ENCODE results near the gene CLPTM1L. TPM values are rescaled to one million over a fixed set of nuclear protein-coding genes. Genes with fewer than 3 reads are reported as not detected.

The CLPTM1L gene
- total RNA-seq, 1 experiment from 2014 or later: 141 TPM

DNA sequence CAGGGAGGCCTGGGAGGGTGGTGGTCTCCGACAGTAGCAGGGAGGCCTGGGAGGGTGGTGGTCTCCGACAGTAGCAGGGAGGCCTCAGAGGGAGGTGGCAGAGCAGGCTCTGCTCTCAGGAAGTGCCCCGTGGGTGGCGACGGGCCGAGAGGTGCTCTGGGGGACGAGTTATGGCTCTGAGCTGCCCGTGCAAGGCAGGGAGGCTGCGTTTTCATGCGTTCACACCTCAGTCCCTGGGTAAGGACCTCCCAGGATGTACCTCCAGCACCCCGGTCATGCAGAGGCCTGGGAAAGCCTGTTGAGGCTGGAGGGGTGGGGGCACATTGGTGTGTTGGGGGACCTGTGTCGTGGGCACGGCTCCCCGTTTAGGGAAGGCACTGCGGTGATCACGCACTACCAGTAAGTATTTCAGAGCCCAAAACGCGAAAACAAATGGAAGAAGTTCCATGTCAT, 37.4 kb upstream of the CLPTM1L start:
- Histone ChIP-seq H3K9me2 (replicated peaks; ENCODE audit: insufficient read depth, low read length) (no peaks in the 10 kb centered on the region), H2AFZ (ENCODE audit: low read length) (no peak overlapping the region), H3K79me2 (ENCODE audit: low read length) (no peaks in the 10 kb centered on the region), H3K9me3 (ENCODE audit: low read length) (no peaks in the 10 kb centered on the region), H3K4me2 (ENCODE audit: low read depth, low read length, poor library complexity, severe bottlenecking) (no peak overlapping the region), H4K20me1 (ENCODE audit: insufficient read depth, low read depth, low read length) (no peaks in the 10 kb centered on the region), H3K4me1 (ENCODE audit: low read length) (peaks cover 18% of the 10 kb centered on the region), H3K27me3 (ENCODE audit: low read length) (no peaks in the 10 kb centered on the region), H3K27ac (ENCODE audit: low read length) (no peak overlapping the region), H3K4me3 (ENCODE audit: low read length) (no peak overlapping the region), H3K9ac (ENCODE audit: low read length) (no peak overlapping the region), H3K36me3 (ENCODE audit: insufficient read depth, low read length) (no peaks in the 10 kb centered on the region)
- no peak for DNase-seq

DNA sequence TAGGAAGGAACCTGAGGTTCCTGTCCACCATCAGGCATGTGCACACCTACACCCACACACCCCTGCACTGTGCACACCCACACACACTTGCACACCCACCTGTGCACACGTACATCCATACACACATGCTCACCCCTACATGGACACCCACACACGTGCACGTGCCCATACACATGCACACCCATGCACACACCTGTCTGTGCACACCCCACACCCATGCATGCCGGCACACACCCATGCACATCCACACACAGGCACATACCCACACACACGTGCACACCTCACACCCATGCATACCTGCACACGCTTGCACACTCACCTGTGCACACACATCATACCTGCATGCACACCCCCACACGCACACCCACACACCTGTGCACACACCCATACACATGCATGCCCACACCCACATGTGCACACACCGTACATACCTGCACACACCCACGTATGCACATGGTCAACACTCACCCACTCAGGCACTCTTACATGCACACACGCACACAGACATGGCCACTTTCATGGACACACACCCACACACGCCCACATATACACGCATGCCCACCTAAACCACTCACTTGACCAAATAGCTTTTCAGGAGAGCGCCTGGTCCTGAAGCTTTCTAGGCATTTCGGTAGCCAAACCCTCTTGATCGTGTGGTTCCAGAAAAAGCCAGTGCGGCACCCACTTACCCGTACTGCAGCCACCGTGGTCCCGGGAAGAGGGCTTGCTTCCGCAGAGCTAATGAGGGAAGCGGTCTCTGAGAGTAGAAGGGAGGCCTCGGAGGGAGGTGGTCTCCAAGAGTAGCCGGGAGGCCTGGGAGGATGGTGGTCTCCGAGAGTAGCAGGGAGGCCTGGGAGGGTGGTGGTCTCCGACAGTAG, 36.7 kb upstream of the CLPTM1L start:
- Histone ChIP-seq H4K20me1 (ENCODE audit: insufficient read depth, low read depth, low read length) (no peaks in the 10 kb centered on the region), H2AFZ (ENCODE audit: low read length) (no peak overlapping the region)
- no peak for DNase-seq

DNA sequence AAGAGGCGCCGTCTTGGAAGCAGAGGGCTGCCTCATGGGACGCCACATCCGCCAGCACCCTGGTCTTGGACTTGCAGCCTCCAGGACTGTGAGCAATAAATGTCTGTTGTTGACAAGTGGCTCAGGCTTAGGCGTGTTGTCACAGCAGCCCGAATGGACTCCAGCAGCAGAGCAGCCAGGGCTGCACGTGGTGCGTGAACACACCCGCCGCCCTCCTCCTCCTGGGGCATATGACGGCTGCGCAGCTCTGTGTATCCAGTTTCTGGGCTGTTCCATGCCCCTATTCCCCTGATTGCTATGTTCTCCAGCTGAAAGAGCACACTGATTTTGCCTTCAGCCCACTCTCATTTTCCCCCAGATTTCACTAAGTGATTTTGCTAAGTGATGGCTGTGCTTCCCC, 36.0 kb upstream of the CLPTM1L start:
- H3K4me3 ChIP-seq (ENCODE audit: low read length): no peak overlapping the region
- H3K4me1 ChIP-seq (ENCODE audit: low read length): peaks cover 7% of the 10 kb centered on the region
- H3K79me2 ChIP-seq (ENCODE audit: low read length): no peaks in the 10 kb centered on the region
- no peak overlapping the region for H3K4me2 ChIP-seq (ENCODE audit: low read depth, low read length, poor library complexity, severe bottlenecking)
- H4K20me1 ChIP-seq (ENCODE audit: insufficient read depth, low read depth, low read length): no peaks in the 10 kb centered on the region
- H3K9me2 ChIP-seq (replicated peaks; ENCODE audit: insufficient read depth, low read length): no peaks in the 10 kb centered on the region
- no peak overlapping the region for H2AFZ ChIP-seq (ENCODE audit: low read length)
- DNase-seq: no peak
- H3K9me3 ChIP-seq (ENCODE audit: low read length): no peaks in the 10 kb centered on the region
- H3K27ac ChIP-seq (ENCODE audit: low read length): no peak overlapping the region
- H3K27me3 ChIP-seq (ENCODE audit: low read length): no peaks in the 10 kb centered on the region
- no peaks in the 10 kb centered on the region for H3K36me3 ChIP-seq (ENCODE audit: insufficient read depth, low read length)
- H3K9ac ChIP-seq (ENCODE audit: low read length): no peak overlapping the region

More for the DNA sequence above, 36.7 kb upstream of the CLPTM1L start:
- Histone ChIP-seq H3K4me1 (ENCODE audit: low read length) (peaks cover 14% of the 10 kb centered on the region), H3K27ac (ENCODE audit: low read length) (no peak overlapping the region), H3K4me2 (ENCODE audit: low read depth, low read length, poor library complexity, severe bottlenecking) (no peak overlapping the region), H3K27me3 (ENCODE audit: low read length) (no peaks in the 10 kb centered on the region), H3K9ac (ENCODE audit: low read length) (no peak overlapping the region), H3K36me3 (ENCODE audit: insufficient read depth, low read length) (no peaks in the 10 kb centered on the region), H3K4me3 (ENCODE audit: low read length) (no peak overlapping the region), H3K9me2 (replicated peaks; ENCODE audit: insufficient read depth, low read length) (no peaks in the 10 kb centered on the region), H3K9me3 (ENCODE audit: low read length) (no peaks in the 10 kb centered on the region), H3K79me2 (ENCODE audit: low read length) (no peaks in the 10 kb centered on the region)

DNA sequence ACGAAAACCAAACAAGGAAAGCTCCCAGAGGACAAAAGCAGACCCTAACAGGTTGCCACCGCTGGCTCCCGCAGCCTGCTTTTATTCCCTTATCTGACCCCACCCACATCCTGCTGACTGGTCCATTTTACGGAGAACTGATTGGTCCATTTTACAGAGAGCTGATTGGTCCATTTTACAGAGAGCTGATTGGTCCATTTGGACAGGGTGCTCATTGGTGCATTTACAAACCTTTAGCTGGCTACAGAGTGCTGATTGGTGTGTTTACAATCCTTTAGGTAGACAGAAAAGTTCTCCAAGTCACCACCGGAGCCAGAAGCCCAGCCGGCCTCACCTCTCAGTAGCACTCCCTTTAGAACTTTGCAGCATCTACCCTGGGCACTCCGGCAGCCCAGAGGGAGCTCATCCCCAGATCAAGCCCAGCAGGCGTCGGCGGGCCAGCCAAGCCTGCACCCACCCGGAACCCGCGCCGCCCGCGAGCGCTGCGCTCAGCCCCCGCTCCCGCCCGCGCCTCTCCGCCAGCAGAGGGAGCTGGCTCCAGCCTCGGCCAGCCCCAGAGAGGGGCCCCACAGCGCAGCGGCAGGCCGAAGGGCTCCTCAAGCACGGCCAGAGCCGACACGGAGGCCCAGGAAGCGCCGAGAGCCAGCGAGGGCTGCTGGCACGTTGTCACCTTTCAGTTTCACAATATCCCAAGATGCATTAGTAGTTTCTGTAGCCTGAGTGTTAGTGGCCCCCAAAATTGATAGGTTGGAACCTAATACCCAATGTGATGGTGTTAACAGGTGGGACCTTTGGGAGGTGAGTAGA, 35.3 kb upstream of the CLPTM1L start:
- Histone ChIP-seq H3K79me2 (ENCODE audit: low read length) (no peaks in the 10 kb centered on the region), H3K36me3 (ENCODE audit: insufficient read depth, low read length) (no peaks in the 10 kb centered on the region), H2AFZ (ENCODE audit: low read length) (no peak overlapping the region), H3K9me2 (replicated peaks; ENCODE audit: insufficient read depth, low read length) (no peaks in the 10 kb centered on the region), H3K27me3 (ENCODE audit: low read length) (no peaks in the 10 kb centered on the region), H3K9ac (ENCODE audit: low read length) (no peak overlapping the region), H3K4me1 (ENCODE audit: low read length) (no peaks in the 10 kb centered on the region; the same call in 1 of the 2 replicates), H3K27ac (ENCODE audit: low read length) (no peak overlapping the region), H3K9me3 (ENCODE audit: low read length) (no peaks in the 10 kb centered on the region), H4K20me1 (ENCODE audit: insufficient read depth, low read depth, low read length) (no peaks in the 10 kb centered on the region), H3K4me2 (ENCODE audit: low read depth, low read length, poor library complexity, severe bottlenecking) (no peak overlapping the region), H3K4me3 (ENCODE audit: low read length) (no peak overlapping the region)
- no peak for DNase-seq

DNA sequence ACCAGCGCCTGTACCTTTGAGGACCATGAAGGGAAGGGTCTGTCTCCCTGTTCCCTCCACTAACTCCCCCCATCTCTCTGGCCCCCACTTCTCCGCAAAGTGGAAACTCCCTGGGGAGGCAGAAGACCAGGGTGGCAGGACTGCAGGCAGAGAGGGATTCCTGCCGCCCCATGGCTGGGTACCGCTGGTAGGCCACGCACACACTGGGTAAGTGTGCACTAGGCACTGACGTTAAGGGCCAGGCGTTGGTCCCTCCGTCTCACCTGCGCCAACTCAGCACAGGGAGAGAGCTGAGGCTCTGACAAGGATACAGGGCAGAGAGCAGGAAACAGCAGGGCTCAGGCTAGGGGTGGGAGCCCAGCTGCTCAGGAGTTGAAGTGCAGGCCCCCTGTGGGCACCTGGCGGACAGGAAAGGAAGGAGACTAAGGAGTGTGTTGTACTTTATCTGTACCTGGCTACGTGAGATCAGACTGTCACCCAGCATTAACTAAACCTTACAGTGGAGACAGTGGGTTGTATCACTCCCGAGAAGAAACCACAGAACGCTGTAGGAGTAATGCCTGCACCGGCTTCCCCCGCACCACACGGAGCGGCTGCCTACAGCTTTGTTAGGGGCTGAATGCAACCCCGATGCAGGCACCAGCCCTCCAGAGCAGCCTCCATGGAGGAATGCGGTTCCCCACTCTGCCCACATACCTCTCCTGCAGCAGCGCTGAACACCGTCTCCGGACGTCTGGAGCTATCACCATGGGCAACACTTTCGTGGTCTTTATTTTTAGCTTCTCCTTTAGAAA, 34.2 kb upstream of the CLPTM1L start:
- H3K36me3 ChIP-seq (ENCODE audit: insufficient read depth, low read length): no peaks in the 10 kb centered on the region
- H3K79me2 ChIP-seq (ENCODE audit: low read length): no peaks in the 10 kb centered on the region
- no peak for DNase-seq
- no peak overlapping the region for H3K4me2 ChIP-seq (ENCODE audit: low read depth, low read length, poor library complexity, severe bottlenecking)
- no peaks in the 10 kb centered on the region for H3K4me1 ChIP-seq (ENCODE audit: low read length)
- H3K4me3 ChIP-seq (ENCODE audit: low read length): no peak overlapping the region
- H4K20me1 ChIP-seq (ENCODE audit: insufficient read depth, low read depth, low read length): no peaks in the 10 kb centered on the region
- no peaks in the 10 kb centered on the region for H3K27me3 ChIP-seq (ENCODE audit: low read length)
- no peak overlapping the region for H3K9ac ChIP-seq (ENCODE audit: low read length)
- no peak overlapping the region for H3K27ac ChIP-seq (ENCODE audit: low read length)
- no peaks in the 10 kb centered on the region for H3K9me3 ChIP-seq (ENCODE audit: low read length)
- H2AFZ ChIP-seq (ENCODE audit: low read length): no peak overlapping the region
- H3K9me2 ChIP-seq (replicated peaks; ENCODE audit: insufficient read depth, low read length): no peaks in the 10 kb centered on the region

DNA sequence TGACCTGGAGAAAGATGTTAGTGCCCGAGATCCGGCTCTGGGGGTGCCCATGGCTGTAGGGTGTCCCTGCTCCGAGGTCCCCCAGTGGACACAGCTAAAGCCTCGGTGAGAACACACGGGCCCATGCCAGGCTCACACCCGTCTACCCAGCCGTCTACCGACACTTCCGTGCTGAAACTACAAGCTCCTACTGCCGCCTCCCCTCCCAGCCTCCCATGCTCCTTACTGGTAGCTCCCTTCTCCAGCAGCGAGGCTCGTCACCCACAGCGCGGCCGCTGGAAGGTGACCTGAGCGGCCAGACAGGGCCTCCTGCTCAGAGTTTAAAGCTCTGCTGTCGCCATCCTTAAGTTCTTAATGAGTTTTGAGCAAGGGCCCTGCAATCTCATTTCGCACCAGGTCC, 33.2 kb upstream of the CLPTM1L start:
- no peaks in the 10 kb centered on the region for H3K9me2 ChIP-seq (replicated peaks; ENCODE audit: insufficient read depth, low read length)
- no peak overlapping the region for H3K27ac ChIP-seq (ENCODE audit: low read length)
- H2AFZ ChIP-seq (ENCODE audit: low read length): no peak overlapping the region
- H3K4me2 ChIP-seq (ENCODE audit: low read depth, low read length, poor library complexity, severe bottlenecking): no peak overlapping the region
- H3K27me3 ChIP-seq (ENCODE audit: low read length): no peaks in the 10 kb centered on the region
- DNase-seq: no peak
- H3K9me3 ChIP-seq (ENCODE audit: low read length): no peaks in the 10 kb centered on the region
- no peaks in the 10 kb centered on the region for H3K36me3 ChIP-seq (ENCODE audit: insufficient read depth, low read length)
- no peaks in the 10 kb centered on the region for H4K20me1 ChIP-seq (ENCODE audit: insufficient read depth, low read depth, low read length)
- H3K4me1 ChIP-seq (ENCODE audit: low read length): no peaks in the 10 kb centered on the region
- no peaks in the 10 kb centered on the region for H3K79me2 ChIP-seq (ENCODE audit: low read length)
- H3K4me3 ChIP-seq (ENCODE audit: low read length): no peak overlapping the region
- H3K9ac ChIP-seq (ENCODE audit: low read length): no peak overlapping the region

DNA sequence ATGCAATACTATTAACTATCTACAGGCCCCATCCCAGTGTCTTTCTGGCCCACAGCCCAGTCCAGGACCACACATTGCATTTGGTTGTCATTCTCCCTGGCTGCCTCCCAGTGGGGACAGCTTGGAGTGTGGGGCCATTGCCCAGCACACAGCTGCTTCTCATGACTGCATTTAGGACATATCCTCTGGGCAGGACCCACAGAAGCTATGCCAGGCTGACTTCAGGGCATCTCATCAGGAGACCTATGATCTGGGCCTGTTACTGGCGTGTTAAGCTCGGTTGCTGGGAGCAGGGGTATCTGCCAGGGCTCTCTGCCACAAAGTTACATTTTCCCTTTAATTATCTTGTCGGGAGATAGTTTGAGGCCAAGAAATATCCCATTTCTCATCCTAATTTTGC, 32.1 kb upstream of the CLPTM1L start:
- H3K9me2 ChIP-seq (replicated peaks; ENCODE audit: insufficient read depth, low read length): no peaks in the 10 kb centered on the region
- no peaks in the 10 kb centered on the region for H4K20me1 ChIP-seq (ENCODE audit: insufficient read depth, low read depth, low read length)
- no peak overlapping the region for H3K4me3 ChIP-seq (ENCODE audit: low read length)
- no peaks in the 10 kb centered on the region for H3K79me2 ChIP-seq (ENCODE audit: low read length)
- DNase-seq: no peak
- H3K27ac ChIP-seq (ENCODE audit: low read length): no peak overlapping the region
- H3K36me3 ChIP-seq (ENCODE audit: insufficient read depth, low read length): no peaks in the 10 kb centered on the region
- H3K27me3 ChIP-seq (ENCODE audit: low read length): no peaks in the 10 kb centered on the region
- H3K4me1 ChIP-seq (ENCODE audit: low read length): peaks cover under 1% of the 10 kb centered on the region
- no peak overlapping the region for H2AFZ ChIP-seq (ENCODE audit: low read length)
- no peak overlapping the region for H3K4me2 ChIP-seq (ENCODE audit: low read depth, low read length, poor library complexity, severe bottlenecking)
- no peak overlapping the region for H3K9ac ChIP-seq (ENCODE audit: low read length)
- no peaks in the 10 kb centered on the region for H3K9me3 ChIP-seq (ENCODE audit: low read length)
